Measurements from ENCODE around the gene SUB1.

Gene SUB1

GRCh38 chr5:32604800-32605765 lies 19.7 kb downstream of the SUB1 start:
- H3K36me3 ChIP-seq (ENCODE audit: insufficient read depth, low read depth, low read length) = peaks cover 56% of the 10 kb centered on the region
- H3K27ac ChIP-seq (ENCODE audit: low read length) = no peak overlapping the region
- H3K4me1 ChIP-seq (ENCODE audit: insufficient read depth, low read length) = no peaks in the 10 kb centered on the region

GRCh38 chr5:32605766-32606152 lies 20.4 kb downstream of the SUB1 start:
- H3K4me3 ChIP-seq (ENCODE audit: low read length) = no peak overlapping the region
- no peak overlapping the region for H3K27ac ChIP-seq (ENCODE audit: low read length)
- H3K9ac ChIP-seq (ENCODE audit: low read depth, low read length) = no peak overlapping the region
- no peaks in the 10 kb centered on the region for H3K9me3 ChIP-seq (ENCODE audit: insufficient read depth, low read depth, low read length)
- peaks cover 50% of the 10 kb centered on the region; the same call in 1 of the 2 replicates for H3K36me3 ChIP-seq (ENCODE audit: insufficient read depth, low read depth, low read length)
- no peaks in the 10 kb centered on the region for H3K4me1 ChIP-seq (ENCODE audit: insufficient read depth, low read length)
- no peaks in the 10 kb centered on the region for H3K27me3 ChIP-seq (ENCODE audit: insufficient read depth, low read length)

More at GRCh38 chr5:32604800-32605765, 19.7 kb downstream of the SUB1 start:
- no peaks in the 10 kb centered on the region for H3K9me3 ChIP-seq (ENCODE audit: insufficient read depth, low read depth, low read length)
- H3K27me3 ChIP-seq (ENCODE audit: insufficient read depth, low read length) = no peaks in the 10 kb centered on the region
- no peak overlapping the region for H3K4me3 ChIP-seq (ENCODE audit: low read length)
- H3K9ac ChIP-seq (ENCODE audit: low read depth, low read length) = no peak overlapping the region

GRCh38 chr5:32612134-32612888 lies 27.0 kb downstream of the SUB1 start:
- peaks cover 4% of the 10 kb centered on the region; the same call in 1 of the 2 replicates for H3K36me3 ChIP-seq (ENCODE audit: insufficient read depth, low read depth, low read length)
- H3K9me3 ChIP-seq (ENCODE audit: insufficient read depth, low read depth, low read length) = no peaks in the 10 kb centered on the region
- H3K27me3 ChIP-seq (ENCODE audit: insufficient read depth, low read length) = no peaks in the 10 kb centered on the region
- no peak overlapping the region for H3K4me3 ChIP-seq (ENCODE audit: low read length)
- no peaks in the 10 kb centered on the region for H3K4me1 ChIP-seq (ENCODE audit: insufficient read depth, low read length)
- H3K9ac ChIP-seq (ENCODE audit: low read depth, low read length) = no peak overlapping the region
- H3K27ac ChIP-seq (ENCODE audit: low read length) = no peak overlapping the region

- Histone ChIP-seq H3K4me1 (ENCODE audit: insufficient read depth, low read length) (no peaks in the 10 kb centered on the region), H3K27ac (ENCODE audit: low read length) (no peak overlapping the region), H3K9me3 (ENCODE audit: insufficient read depth, low read depth, low read length) (no peaks in the 10 kb centered on the region)
Measured at GRCh38 chr5:32613050-32613672, 27.8 kb downstream of the SUB1 start.

GRCh38 chr5:32615236-32615635 lies 29.9 kb downstream of the SUB1 start:
- Histone ChIP-seq H3K9ac (ENCODE audit: low read depth, low read length) (no peak overlapping the region), H3K4me1 (ENCODE audit: insufficient read depth, low read length) (no peaks in the 10 kb centered on the region), H3K27ac (ENCODE audit: low read length) (no peak overlapping the region), H3K36me3 (ENCODE audit: insufficient read depth, low read depth, low read length) (no peaks in the 10 kb centered on the region), H3K4me3 (ENCODE audit: low read length) (no peak overlapping the region), H3K27me3 (ENCODE audit: insufficient read depth, low read length) (no peaks in the 10 kb centered on the region), H3K9me3 (ENCODE audit: insufficient read depth, low read depth, low read length) (no peaks in the 10 kb centered on the region)

More at GRCh38 chr5:32613050-32613672, 27.8 kb downstream of the SUB1 start:
- peaks cover 4% of the 10 kb centered on the region; the same call in 1 of the 2 replicates for H3K36me3 ChIP-seq (ENCODE audit: insufficient read depth, low read depth, low read length)
- H3K9ac ChIP-seq (ENCODE audit: low read depth, low read length) = no peak overlapping the region
- H3K4me3 ChIP-seq (ENCODE audit: low read length) = no peak overlapping the region
- no peaks in the 10 kb centered on the region for H3K27me3 ChIP-seq (ENCODE audit: insufficient read depth, low read length)

GRCh38 chr5:32618962-32619361 lies 33.6 kb downstream of the SUB1 start:
- Histone ChIP-seq H3K27me3 (ENCODE audit: insufficient read depth, low read length) (no peaks in the 10 kb centered on the region; the same call in 1 of the 2 replicates), H3K4me1 (ENCODE audit: insufficient read depth, low read length) (no peaks in the 10 kb centered on the region), H3K27ac (ENCODE audit: low read length) (no peak overlapping the region), H3K9me3 (ENCODE audit: insufficient read depth, low read depth, low read length) (no peaks in the 10 kb centered on the region), H3K4me3 (ENCODE audit: low read length) (no peak overlapping the region), H3K36me3 (ENCODE audit: insufficient read depth, low read depth, low read length) (no peaks in the 10 kb centered on the region), H3K9ac (ENCODE audit: low read depth, low read length) (no peak overlapping the region)

GRCh38 chr5:32621256-32621655 lies 35.9 kb downstream of the SUB1 start:
- Histone ChIP-seq H3K4me1 (ENCODE audit: insufficient read depth, low read length) (no peaks in the 10 kb centered on the region), H3K9ac (ENCODE audit: low read depth, low read length) (no peak overlapping the region), H3K36me3 (ENCODE audit: insufficient read depth, low read depth, low read length) (no peaks in the 10 kb centered on the region), H3K27ac (ENCODE audit: low read length) (no peak overlapping the region), H3K4me3 (ENCODE audit: low read length) (no peak overlapping the region), H3K9me3 (ENCODE audit: insufficient read depth, low read depth, low read length) (no peaks in the 10 kb centered on the region), H3K27me3 (ENCODE audit: insufficient read depth, low read length) (no peaks in the 10 kb centered on the region; the same call in 1 of the 2 replicates)

GRCh38 chr5:32625106-32625505 lies 39.7 kb downstream of the SUB1 start:
- Histone ChIP-seq H3K4me3 (ENCODE audit: low read length) (no peak overlapping the region), H3K9ac (ENCODE audit: low read depth, low read length) (no peak overlapping the region), H3K36me3 (ENCODE audit: insufficient read depth, low read depth, low read length) (no peaks in the 10 kb centered on the region), H3K27me3 (ENCODE audit: insufficient read depth, low read length) (no peaks in the 10 kb centered on the region; the same call in 1 of the 2 replicates), H3K27ac (ENCODE audit: low read length) (no peak overlapping the region), H3K4me1 (ENCODE audit: insufficient read depth, low read length) (no peaks in the 10 kb centered on the region), H3K9me3 (ENCODE audit: insufficient read depth, low read depth, low read length) (no peaks in the 10 kb centered on the region)

- H3K4me3 ChIP-seq (ENCODE audit: low read length) = no peak overlapping the region
- H3K27me3 ChIP-seq (ENCODE audit: insufficient read depth, low read length) = no peaks in the 10 kb centered on the region; the same call in 1 of the 2 replicates
- no peaks in the 10 kb centered on the region for H3K36me3 ChIP-seq (ENCODE audit: insufficient read depth, low read depth, low read length)
- no peaks in the 10 kb centered on the region for H3K9me3 ChIP-seq (ENCODE audit: insufficient read depth, low read depth, low read length)
- H3K9ac ChIP-seq (ENCODE audit: low read depth, low read length) = no peak overlapping the region
- no peak overlapping the region for H3K27ac ChIP-seq (ENCODE audit: low read length)
- H3K4me1 ChIP-seq (ENCODE audit: insufficient read depth, low read length) = no peaks in the 10 kb centered on the region
Measured at GRCh38 chr5:32625547-32625946, 40.2 kb downstream of the SUB1 start.

GRCh38 chr5:32627219-32627870 lies 42.0 kb downstream of the SUB1 start:
- no peak overlapping the region for H3K27ac ChIP-seq (ENCODE audit: low read length)
- no peaks in the 10 kb centered on the region for H3K36me3 ChIP-seq (ENCODE audit: insufficient read depth, low read depth, low read length)
- no peak overlapping the region for H3K9ac ChIP-seq (ENCODE audit: low read depth, low read length)
- no peaks in the 10 kb centered on the region; the same call in 1 of the 2 replicates for H3K9me3 ChIP-seq (ENCODE audit: insufficient read depth, low read depth, low read length)
- no peaks in the 10 kb centered on the region for H3K27me3 ChIP-seq (ENCODE audit: insufficient read depth, low read length)
- H3K4me1 ChIP-seq (ENCODE audit: insufficient read depth, low read length) = no peaks in the 10 kb centered on the region
- no peak overlapping the region for H3K4me3 ChIP-seq (ENCODE audit: low read length)

Measured in iPS-20b (cell line).